Kidney capillary endothelial cell (primary cell): ENCODE measurements around the gene ATAD2B.

Source experiments
- DNase-seq: peaks from one replicate; pipeline ENCODE4 v3.0.0-alpha.2; 2018; ENCODE audit warnings: low spot score

Gene ATAD2B

GRCh38 chr2:23837871-23838270 lies 89.1 kb downstream of the ATAD2B start:
- no peak for DNase-seq

DNA sequence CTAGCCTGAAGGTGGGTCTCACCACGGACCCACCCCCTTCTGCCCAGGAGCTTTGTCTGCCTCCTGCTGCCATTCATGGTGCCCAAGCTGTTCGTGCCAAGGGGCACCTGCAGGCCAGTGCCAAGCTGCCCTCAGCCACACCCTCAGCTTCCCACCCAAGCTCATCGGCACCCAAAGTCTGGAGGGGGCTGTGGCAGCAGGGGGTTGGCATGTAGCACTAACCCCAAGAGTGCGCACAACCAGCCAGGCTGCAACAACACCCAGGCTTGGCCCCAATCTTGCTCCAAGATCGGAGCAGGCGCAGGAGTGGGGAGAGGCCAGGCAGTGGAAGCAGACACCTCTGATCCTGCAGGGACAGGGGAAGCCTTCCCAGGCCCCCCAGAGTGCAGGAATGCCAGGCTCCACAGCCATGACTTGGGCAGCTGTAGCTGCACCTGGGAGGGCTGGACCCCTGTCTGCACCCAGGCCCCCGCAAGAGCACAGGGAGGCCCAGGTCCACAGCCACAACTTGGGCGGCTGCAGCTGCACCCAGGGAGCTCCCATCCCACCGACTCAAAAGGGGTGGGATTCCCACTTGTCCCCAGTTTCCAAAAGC lies 89.9 kb downstream of the ATAD2B start:
- no peak for DNase-seq

GRCh38 chr2:23836505-23836904 lies 90.4 kb downstream of the ATAD2B start:
- no peak for DNase-seq

DNA sequence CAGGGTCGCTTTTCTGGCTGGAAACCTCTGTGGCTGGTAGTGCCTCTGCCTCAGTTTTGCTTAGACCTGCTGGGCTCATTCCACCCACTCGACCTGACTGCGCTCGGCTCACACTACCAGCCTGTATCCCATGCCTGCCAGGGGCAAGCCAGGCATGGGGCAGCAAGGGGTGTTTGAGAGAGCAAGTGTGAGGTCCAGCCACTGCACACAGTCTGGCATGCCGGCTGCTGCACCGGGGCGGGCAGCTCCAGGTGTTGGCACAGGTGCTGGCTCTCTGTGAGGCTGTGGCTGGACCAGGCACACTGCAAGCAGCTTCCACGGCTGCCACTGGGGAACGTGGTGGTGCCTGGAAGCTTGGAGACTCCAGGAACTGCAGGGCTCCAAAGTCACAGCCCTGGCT lies 90.9 kb downstream of the ATAD2B start:
- no peak for DNase-seq

DNA sequence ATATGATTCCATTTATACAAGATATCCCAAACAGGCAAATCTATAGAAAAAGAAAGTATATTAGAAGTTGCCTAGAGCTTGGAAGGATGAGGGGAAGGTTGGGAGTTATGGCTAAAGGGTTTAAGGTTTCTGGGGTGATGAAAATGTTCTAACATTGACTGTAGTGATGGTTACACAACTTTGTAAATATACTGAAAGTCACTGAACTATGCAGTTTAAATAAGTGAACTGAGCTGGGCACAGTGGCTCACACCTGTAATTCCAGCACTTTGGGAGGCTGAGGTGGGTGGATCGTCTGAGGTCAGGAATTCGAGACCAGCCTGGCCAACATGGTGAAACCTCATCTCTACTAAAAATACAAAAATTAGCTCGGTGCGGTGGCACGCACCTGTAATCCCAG lies 91.5 kb downstream of the ATAD2B start:
- no peak for DNase-seq

DNA sequence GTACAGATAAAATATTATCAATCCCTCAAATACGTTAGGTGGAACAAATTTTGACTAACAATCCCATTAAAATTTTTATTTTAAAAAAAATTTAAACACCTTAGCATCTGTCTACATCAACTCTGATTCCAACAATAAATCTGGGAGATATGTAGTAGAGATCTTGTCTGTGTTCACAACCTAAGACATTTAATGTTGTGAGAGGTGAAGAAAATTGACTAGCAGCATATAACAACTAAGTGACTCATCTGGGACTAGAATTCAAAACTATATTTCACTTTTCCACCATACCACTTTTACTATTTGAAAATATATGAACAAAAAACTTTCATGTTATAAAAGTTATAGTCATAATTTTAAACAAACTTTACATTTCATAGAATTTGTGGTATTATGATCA lies 97.9 kb downstream of the ATAD2B start:
- no peak for DNase-seq

DNA sequence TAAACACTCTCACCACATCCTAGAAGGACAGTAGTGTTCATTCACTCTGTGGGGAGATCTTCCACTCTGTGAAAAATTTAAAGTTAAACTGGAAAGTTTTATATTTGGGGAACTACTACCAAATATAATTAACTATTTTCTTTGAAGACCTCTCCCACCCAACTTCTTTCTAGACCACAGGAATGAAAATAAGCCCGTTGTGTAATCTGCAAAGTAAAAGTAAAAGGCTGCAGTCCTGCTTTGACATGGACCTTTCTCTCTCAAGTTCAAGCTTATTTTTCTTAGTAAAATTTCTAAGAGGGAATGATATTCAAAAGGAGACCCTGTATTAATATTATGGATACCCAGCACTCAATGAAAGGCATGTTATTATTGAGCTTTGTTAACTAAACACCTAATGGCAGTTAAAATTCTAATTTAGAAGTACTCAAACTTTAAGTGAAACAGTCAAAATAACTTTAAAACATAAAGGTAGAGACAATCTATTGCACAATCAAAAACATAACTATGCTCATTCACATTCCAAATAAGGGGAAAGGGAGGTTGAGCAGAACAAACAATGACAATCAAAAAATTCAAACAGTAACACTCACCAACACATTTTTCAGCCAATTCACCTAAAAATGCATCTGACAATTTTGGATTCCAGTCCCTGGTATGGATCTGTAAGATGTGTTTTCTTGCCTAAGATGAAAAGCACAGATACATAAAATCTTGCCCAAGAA lies 98.5 kb downstream of the ATAD2B start:
- no peak for DNase-seq

DNA sequence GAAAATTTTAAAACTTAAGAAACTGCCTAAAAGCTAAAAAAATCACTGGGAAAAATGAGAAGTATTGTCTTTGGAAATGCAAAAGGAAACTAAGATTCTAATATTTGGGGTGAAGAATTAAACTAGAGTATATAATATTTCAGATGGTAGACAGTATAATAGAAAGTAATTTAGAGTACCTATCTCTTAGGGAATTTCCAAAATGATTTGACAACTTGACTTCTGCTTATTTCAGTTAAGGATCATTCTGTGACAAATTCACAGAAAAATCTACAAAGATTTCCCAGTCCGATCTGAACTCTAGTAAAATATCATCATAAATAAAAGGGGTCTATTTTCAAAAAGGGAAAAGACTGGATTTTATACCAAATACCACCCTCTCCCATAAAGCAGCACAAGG lies 99.6 kb downstream of the ATAD2B start:
- no peak for DNase-seq

DNA sequence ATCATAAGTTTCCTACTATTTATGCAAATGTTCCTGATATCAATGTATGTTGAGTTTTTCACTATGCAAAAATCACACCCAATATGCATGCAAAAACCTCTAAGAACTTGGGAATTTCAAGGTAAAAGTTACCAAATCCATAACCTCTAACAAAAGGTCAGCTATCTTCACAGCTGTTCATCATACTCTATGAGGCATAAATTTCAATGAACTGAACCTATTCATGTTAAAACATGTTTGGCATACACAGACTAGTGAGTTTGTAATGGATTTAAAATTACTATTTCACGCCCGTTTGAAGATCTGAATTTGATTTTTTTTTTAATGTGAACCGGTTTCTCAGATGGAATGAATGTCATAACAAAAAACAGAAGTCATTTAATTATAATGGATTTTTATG lies 100.2 kb downstream of the ATAD2B start:
- DNase-seq, result no peak

GRCh38 chr2:23826040-23826439 lies 100.9 kb downstream of the ATAD2B start:
- DNase-seq, result no peak

- peak; percentile 64 for DNase-seq
Observed at GRCh38 chr2:23824777-23825212, 102.1 kb downstream of the ATAD2B start.

DNA sequence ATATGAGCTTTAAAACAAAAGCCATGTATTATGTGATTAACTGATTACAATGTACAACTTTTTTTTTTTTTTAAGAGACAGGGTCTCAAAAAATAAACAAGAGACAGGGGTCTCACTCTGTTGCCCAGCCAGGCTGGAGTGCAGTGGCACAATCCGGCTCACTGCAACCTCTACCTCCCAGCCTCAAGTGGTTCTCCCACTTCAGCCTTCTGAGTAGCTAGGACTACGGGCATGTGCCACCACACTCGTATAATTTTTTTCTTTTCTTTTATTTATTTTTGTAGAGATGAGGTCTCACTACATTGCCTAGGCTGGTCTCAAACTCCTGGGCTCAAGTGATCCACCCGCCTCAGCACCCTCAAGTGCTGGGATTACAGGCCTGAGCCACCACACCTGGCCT lies 103.1 kb downstream of the ATAD2B start:
- DNase-seq, result no peak

- no peak for DNase-seq
Observed at GRCh38 chr2:23814963-23815362, 112.0 kb downstream of the ATAD2B start.

DNA sequence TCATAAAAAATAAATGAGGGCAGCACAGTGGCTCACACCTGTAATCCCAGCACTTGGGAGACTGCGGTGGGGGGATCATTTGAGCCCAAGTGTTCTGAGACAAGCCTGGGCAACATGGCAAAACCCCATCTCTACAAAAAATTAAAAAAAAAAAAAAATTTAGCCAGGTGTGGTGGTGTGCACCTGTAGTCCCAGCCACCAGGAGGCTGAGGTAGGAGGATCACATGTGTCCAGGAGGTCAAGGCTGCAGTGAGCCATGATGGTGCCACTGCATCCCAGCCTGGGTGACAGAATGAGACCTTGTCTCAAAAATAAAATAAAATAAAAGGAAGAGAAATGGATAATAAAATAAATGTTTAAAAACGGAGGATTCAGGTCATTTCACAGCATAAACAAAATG lies 113.5 kb downstream of the ATAD2B start:
- DNase-seq, result no peak

DNA sequence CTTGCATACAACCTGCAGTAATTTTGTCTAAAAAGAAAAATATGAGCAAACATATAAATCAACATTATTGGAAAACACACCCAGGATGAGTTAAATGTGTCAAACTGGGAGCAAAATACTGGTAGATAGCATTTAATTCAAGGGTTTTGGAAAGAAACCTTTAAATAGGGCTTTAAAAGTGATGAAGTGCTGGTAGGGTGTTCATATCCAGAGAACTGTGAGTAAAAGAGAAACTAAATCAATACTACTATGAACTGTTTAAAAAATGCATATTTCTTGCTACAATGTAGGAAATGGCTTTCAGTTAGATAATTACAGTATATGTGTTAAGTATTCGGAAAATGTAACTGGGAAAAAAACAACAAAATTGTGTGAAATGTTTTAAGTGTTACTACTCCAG lies 117.8 kb downstream of the ATAD2B start:
- no peak for DNase-seq

DNA sequence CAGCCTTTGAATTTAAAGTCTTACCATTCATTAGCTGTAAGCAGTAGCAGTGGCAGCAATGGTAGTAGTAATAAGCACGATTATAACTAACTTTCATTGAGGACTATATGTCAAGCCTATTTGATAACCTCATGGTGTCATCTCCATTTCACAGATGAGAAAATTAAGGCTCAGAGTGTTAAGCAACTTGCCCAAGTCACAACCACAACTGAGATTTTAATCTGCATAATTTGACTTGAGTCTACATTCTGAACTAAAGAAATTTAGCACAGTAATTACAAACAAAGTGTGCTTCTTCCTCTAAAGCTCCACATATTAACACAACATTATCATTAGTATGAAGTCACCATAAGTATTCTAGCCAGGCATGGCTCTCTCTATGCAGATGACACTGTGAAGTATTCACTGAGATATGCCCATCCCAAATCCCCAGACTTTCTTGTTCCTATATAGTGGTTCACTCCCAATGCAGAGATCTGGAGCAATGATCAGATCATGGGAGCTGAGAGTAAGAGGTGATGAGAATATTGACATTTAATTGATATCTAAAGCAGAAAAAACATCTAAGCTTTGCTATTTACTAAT lies 120.2 kb downstream of the ATAD2B start:
- DNase-seq, result no peak

GRCh38 chr2:23806201-23806600 lies 120.7 kb downstream of the ATAD2B start:
- DNase-seq, result no peak

- DNase-seq, result no peak
Observed at GRCh38 chr2:23803965-23804542, 122.9 kb downstream of the ATAD2B start.

DNA sequence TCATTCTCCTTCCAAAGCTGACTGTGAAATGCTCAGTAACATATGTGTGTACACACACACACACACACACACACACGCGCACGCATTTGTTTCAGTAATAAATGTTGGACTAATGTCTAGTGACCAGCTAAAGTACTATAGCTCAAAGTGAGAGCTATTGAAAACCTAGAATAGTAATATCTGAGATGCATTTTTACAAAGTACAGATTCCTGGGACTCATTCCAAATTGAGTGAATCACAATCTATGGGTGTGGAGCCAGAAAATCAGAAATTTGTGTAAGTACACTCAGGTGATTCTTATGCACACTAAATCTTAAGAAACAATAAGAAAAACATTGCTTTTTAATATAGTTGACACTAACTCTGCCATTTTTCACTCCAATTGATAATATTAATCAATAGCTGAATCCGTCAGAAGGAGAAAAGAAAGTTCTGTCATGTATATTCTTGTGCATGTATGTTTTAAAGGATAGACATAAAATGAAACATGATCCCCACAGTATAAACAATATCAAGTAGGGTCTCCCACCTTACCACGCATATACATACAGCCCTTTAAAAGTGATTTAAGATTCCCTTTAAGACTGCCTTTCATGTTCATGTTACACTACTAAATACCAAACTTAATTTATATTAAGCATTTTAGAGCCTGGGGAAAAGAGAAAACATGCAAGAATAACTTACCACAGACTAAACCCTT lies 123.5 kb downstream of the ATAD2B start:
- no peak for DNase-seq

DNA sequence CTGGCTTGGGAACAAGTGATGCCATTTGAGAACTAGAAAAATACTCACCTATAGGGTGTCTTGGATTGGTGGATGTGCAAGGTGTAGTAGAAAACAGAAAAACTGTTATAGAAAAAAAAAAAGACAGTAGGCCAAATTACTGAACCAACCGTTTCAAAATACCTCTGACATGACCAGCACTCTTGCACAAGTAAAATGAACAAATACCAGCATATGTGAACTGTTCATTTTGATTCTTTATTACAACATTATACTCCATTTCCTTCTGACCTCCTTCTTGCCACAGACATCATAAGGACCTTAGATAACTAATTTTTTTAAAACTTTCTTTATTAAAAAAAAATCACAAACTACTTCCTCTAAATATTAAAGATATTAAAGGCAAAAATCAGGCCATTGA lies 125.5 kb downstream of the ATAD2B start:
- DNase-seq, result no peak

DNA sequence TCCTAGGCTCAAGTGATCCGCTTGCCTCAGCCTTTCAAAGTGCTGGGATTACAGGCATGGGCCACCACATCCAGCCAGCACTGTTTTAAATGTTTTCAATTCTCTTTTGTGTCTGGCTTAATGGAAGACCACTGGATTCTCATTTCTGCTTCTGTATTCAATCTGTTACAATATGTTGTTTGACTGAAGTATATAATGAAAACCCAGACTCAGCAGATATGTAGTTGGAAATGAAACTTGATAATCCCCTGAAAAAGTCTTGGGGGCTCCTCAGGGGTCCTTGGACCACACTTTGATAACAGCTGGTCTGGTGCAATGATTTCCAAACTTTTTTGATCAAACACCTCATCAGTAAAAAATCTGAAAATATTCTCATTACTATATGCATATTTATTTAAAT lies 132.7 kb downstream of the ATAD2B start:
- DNase-seq, result no peak

- no peak for DNase-seq
Observed at GRCh38 chr2:23793476-23793875, 133.4 kb downstream of the ATAD2B start.

DNA sequence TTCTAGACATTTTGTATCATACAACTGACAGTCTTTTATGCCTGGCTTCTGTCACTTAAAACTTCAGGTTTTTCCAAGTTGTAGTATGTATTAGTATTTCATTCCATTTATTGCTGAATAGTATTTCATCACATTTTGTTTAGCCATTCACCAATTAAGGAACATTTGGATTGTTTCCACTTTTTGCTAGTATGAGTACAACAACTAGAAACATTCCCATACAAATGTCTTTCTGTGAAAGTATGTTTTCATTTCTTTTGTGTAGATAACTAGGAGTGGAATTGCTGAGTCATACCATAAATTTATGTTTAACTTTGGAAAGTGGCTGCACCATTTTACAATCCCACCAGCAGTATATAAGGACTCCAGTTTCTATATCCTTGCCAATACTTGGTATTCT lies 135.9 kb downstream of the ATAD2B start:
- DNase-seq, result no peak
